ENCODE measurements around the gene ZNF628.
"Not testable (repeated sequence)": the region's sequence is repeated elsewhere in the genome, so short reads cannot be mapped to it uniquely, and the experiment has no call there.

Gene ZNF628

GRCh38 chr19:55476100-55476775 is at the start of gene ZNF628:
Gene ZNF628 (plus strand): TSS chr19:55476617. CDS start chr19:55479911, 3,294 bp downstream.
- peak; percentile 90 to 94 (median 92) for DNase-seq (ENCODE audit: low read depth in 3 of 3, low spot score in 1 of 3)

DNA sequence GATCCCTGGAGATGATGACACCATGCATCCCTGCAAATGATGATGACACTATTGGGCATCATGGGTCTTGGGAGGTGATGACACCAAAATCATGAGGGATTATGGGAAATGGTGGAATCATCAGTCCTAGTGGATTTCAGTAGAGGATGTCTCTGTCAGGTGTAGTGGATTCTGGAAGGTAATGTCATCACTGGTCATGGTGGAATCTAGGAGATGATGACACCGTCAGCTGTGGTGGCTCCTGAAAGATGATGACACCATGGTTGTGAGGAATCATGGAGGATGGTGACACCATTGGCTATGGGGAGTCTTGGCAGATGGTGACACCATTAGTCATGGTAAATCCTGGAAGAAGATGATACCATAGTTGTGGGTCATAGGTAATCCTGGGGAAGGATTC is 45.2 kb upstream of the ZNF628 start:
- no peak for DNase-seq (ENCODE audit: low read depth in 3 of 3, low spot score in 1 of 3)

GRCh38 chr19:55432241-55432959 is 44.0 kb upstream of the ZNF628 start:
- no peak for DNase-seq (ENCODE audit: low read depth in 3 of 3, low spot score in 1 of 3)

GRCh38 chr19:55433292-55433691 is 43.1 kb upstream of the ZNF628 start:
- no peak for DNase-seq (ENCODE audit: low read depth in 3 of 3, low spot score in 1 of 3)

DNA sequence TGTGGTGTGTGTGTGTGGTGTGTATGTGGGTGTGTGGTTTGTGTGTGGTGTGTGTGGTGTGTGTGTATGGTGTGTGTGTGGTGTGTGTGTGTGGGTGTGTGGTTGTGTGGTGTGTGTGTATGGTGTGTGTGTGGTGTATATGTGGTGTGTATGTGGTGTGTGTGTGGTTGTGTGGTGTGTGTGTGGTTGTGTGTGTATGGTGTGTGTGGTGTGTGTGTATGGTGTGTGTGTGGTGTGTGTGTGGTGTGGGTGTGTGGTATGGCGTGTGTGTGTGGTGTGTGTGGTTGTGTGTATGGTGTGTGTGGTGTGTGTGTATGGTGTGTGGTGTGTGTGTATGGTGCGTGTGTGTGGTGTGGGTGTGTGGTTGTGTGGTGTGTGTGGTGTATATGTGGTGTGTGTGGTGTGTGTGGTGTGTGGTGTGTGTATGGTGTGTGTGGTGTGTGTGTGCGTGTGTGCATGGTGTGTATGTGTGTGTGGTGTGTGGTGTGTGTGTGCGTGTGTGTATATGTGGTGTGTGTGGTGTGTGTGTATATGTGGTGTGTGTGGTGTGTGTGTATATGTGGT is 42.0 kb upstream of the ZNF628 start:
- no peak for DNase-seq (ENCODE audit: low read depth in 3 of 3, low spot score in 1 of 3)

GRCh38 chr19:55435020-55435419 is 41.4 kb upstream of the ZNF628 start:
- no peak for DNase-seq (ENCODE audit: low read depth in 3 of 3, low spot score in 1 of 3)

DNA sequence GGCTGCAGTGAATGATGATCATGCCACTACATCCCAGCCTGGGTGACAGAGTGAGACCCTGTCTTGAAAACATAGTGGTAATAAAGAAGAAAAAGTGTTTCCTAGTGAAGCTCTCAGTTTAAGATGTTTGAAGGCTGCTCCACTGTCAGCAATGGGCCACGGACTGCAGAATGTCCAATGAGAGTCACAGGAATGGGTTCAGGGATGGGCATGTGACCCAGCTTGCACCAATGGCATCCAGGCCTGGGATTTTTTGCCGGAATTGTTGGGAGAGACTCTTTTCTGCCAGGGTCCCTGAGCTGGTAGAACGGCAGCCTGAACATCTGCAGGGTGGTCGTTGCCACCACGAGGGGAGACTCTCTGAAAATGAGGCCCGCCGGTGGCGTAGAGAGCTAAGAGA is 39.6 kb upstream of the ZNF628 start:
- DNase-seq (ENCODE audit: low read depth in 3 of 3, low spot score in 1 of 3), result no peak

- DNase-seq (ENCODE audit: low read depth in 3 of 3, low spot score in 1 of 3), result no peak
Measured at GRCh38 chr19:55437410-55437809, 39.0 kb upstream of the ZNF628 start.

GRCh38 chr19:55439052-55439451 is 37.4 kb upstream of the ZNF628 start:
- DNase-seq (ENCODE audit: low read depth in 3 of 3, low spot score in 1 of 3), result no peak

DNA sequence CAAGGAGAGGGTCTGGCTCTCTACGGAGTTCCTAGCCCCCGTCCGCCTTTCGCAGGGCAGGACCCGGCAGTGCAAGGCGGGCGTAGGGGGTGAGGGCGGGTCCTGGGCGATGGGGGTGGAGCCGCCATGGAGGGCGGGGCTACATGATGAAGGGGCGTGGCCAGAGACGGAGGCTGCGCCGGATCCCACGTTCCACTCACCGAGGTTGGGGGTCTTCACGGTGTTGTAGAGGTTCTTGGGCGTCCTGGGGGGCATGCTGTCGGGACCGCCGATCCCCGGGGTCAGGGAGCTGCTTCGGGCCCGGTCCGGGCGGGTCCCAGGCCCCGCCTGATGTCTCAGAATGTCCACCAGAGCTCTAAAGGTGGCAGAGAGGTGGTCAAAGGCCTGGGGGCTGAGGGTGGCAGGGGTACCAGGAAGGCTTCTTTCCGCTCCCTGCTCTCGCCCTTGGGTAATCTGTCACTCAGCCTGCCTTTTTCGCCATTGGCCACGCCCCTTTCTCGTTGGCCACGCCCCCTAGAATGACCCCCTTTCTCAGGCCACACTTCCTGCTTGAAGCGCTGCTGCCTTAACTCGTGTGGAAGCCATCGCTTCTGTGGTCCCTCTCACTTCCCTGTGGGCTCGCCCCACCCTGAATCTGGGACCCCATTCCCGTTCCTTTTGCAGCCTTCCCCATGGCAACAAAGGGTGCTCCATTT is 35.9 kb upstream of the ZNF628 start:
- DNase-seq (ENCODE audit: low read depth in 3 of 3, low spot score in 1 of 3), result no peak

DNA sequence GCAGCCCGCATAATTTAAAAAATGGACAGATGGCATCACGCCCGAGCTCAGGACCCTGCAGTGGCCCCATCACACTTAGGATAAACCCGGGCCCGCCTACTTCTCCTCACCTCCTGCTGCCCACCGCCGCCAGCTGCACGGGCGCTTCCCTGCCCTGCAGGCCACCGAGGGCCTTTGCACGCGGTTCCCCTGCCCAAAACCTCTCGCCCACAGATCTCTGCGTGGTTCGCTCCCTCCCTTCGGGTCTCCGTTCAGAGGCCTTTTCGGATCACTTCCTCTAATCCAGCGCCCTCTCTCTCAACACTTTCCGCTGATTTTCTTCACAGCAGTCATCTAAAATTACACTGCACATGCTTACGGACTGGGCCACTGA is 35.1 kb upstream of the ZNF628 start:
- no peak for DNase-seq (ENCODE audit: low read depth in 3 of 3, low spot score in 1 of 3)

DNA sequence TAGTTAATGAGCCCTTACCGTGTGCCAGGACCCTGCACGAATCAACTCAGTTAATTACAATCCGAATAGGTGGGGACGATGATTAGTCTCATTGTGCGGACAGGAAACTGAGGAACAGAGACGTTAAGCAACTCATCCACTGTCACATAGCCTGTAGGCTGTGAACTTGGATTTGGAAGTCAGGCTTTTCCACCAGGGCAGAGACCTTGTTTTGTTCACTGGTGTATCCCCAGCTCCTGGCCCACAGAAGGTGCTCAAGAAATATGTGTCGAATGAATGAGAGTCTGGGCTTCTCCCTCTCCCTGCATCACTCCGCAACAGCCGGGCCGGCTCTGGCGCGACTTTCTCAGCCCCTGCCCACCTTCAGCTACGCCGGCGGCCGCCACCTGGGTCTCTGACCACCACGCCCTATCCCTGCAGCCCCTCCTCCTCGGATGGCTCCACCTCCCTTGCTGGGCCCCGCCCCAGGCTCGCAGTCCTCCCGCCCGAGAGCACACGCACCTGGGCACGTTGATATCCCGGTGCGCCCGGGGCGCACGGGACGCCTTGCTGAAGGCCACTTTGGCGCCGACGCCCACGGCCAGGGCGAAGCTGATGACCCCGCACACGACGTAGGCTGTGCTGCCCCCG is 34.6 kb upstream of the ZNF628 start:
- no peak for DNase-seq (ENCODE audit: low read depth in 3 of 3, low spot score in 1 of 3)

DNA sequence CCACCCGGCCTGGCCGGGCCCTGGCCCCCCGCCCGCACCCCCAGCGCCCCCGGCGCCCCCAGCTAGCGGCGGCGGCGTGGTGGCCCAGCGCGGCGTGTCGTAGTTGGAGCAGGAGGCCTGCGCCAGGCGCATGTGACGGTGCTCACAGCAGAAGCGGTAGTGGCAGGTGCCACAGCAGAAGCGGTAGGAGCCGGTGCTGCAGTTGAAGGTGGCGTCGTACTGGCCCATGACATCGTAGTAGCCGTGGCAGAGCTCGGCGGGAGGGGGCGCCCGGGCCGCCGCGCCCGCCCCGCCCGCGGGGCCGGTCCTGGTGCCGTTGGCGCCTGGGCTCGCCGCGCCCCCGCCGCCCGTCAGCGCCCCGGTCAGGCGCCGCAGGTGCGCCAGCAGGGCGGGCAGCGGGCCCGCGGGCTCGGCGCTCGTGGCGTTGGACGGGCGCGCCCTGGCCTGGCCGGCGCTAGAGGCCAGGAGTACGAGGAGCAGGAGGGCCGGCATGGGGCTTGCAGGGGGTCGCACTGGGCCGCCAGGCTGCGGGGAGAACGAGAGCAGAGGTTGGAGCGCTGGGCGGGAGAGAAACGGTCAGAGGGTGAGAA is 34.0 kb upstream of the ZNF628 start:
- no peak for DNase-seq (ENCODE audit: low read depth in 3 of 3, low spot score in 1 of 3)

DNA sequence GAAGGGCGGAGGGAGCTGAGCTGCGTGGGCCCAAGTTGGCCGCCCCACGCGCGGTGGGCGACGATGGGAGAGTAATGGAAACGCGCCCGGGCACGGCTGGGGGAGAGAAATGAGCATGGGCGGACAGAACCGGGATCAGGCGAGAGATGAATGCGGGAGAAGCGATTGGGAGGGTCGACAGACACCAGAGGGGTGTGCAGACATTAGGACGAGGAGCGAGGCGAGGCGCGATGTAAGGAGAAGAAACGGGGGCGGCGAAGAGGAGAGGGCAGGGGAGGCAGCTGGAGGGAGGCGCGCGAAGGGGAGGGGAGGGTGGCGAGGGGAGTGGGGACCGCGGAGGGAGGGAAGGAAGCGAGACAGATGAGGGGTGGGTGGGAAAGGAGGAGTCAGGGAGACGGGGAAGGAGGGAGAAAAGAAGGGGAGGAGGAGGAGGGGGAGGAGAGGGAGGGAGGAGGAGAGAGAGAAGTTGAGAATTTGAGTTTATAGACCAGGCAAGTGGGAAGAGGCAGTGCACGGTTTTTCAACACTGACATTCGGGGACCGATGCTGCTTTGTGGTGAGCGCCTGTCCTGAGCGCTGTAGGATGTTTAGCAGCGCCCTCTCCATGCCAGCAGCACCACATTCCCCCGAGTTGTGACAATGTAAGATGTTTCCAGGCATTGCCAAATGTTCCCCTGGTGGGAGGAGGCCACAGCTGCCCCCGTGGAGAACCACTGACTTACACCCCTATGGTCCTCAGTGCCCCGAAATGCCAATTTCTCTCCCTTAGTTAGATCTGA is 33.2 kb upstream of the ZNF628 start, which contains the start of gene SHISA7:
TSS of gene SHISA7 (minus strand) at position 256 of the 779 bp plus-strand sequence. CDS start 437 bp downstream, outside the sequence.
- no peak for DNase-seq (ENCODE audit: low read depth in 3 of 3, low spot score in 1 of 3)

GRCh38 chr19:55443824-55444480 is 32.5 kb upstream of the ZNF628 start:
- DNase-seq (ENCODE audit: low read depth in 3 of 3, low spot score in 1 of 3), result no peak

DNA sequence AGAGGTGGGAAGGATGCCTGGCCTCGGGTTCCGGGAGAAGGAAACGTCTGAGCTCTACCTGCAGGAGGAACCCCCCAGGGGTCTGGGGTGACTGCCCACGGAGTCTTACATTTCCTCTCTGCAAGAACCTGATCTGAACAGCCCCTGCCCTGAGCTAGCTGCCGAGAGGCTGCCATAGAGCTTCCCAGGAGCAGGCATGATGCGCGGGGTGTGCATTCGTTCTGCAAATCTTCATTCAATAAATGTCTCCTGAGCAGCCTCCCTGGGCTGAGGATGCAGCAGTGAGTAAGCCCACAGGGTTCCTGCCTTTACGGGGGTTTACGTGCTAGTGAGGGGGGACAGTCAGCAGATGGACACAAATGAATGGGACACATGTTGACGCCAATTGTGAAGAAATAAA is 31.8 kb upstream of the ZNF628 start:
- no peak for DNase-seq (ENCODE audit: low read depth in 3 of 3, low spot score in 1 of 3)

- DNase-seq (ENCODE audit: low read depth in 3 of 3, low spot score in 1 of 3), result no peak
Measured at GRCh38 chr19:55446060-55446459, 30.4 kb upstream of the ZNF628 start.

DNA sequence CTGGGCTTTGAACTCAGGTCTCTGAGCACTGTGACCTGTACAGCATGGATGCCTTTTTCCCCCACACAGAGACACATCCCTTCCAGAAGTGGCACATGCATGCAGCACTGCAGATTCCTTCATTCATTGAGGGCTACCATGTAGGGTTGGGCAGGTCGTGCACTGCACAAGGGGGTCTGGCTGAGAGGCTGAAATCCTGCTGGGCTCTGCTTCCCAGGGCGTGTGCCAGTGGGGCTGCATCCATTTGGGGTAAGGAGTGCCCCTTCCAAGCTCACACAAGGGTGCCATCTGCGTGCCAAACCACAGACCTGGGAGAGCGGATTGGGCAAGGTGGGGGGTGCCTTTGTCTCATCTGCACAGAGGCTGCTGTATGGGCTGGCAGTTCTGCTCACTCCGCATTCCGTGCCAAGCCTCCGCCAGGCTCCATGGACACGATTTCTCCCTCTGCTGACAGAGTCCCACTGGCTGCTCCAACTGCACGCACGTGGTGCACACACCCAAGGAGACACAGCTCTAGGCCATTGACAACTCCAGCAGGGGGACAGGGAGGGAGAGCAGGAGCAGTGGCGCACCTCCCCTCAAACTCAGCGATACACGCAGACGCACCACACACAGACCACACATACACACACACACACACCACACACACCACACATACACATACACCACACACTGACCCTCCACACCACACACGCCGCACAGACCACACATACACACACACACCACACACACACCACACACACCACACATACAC is 28.8 kb upstream of the ZNF628 start:
- DNase-seq (ENCODE audit: low read depth in 3 of 3, low spot score in 1 of 3), result no peak

- DNase-seq (ENCODE audit: low read depth in 3 of 3, low spot score in 1 of 3), result not testable (repeated sequence)
Measured at GRCh38 chr19:55448175-55448490, 28.3 kb upstream of the ZNF628 start.

Data from stimulated activated CD4-positive, alpha-beta T cell treated with anti-CD3 and anti-CD28 coated beads, TNF-alpha, amount 100 ng/mL, for 1 hour (primary cell).